Measurements from ENCODE around the gene ABHD4. TPM values are rescaled to one million over a fixed set of nuclear protein-coding genes. Genes with fewer than 3 reads are reported as not detected.

The ABHD4 gene
- total and polyA plus RNA-seq, 10 of the 15 experiments (the other 5 are each of a cell fraction or from before 2014, with no cell fraction given), result 5.4 to 28.7 (median 10.8) TPM

DNA sequence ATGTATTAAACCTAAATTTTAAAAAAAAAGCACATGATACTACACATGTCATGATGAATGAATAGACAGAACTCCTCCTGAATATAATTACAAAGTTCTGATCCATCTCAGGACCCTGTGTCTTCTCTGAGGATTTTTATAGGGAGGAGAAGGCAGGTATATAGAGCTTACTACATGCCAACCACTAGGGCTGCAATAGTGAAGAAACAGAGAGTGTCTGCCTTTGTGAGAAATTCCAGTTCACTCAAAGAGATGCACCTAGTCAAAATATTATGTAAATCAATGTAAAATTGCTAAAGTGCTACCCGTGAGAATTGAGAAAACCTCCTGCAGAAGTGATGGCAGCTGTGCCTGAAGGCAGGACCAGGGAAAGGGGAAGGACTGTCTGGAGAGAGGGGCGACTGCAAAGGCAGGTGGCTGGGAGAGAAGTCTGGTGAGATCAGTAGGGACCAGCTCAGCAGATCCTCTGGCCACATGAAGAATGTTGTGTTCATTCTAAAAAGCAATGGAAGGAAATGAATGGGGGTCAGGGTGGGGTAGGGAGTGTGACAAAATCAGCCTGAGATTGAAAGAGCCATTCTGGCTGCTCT is 15.1 kb downstream of the ABHD4 start:
- FAIRE-seq (no peak), ATAC-seq (no peak), DNase-seq (ENCODE audit: low read depth, low spot score) (no peak)
- H2AFZ ChIP-seq (ENCODE audit: control insufficient read depth, low read depth, low read length), result no peak overlapping the region
- H3K4me2 ChIP-seq (ENCODE audit: control insufficient read depth, insufficient read depth), result no peak overlapping the region
- WGBS (ENCODE audit: insufficient coverage, insufficient replicate concordance, low lambda C conversion rate, missing lambda C conversion rate), result 28% methylated on average over 2 of the region's 2 CpGs
- H3K9me3 ChIP-seq (replicated peaks; ENCODE audit: control insufficient read depth, insufficient read depth, low read length), result no peaks in the 10 kb centered on the region; the same call in 2 of the 3 replicates
- peaks cover 5% of the 10 kb centered on the region for H3K4me1 ChIP-seq (ENCODE audit: control insufficient read depth, insufficient read depth, low read length)
- in situ Hi-C loops (cut with MboI), result no loop called here
- RAD21 ChIA-PET (ENCODE audit: unreplicated experiment), result interaction anchor here (0.6 to 1.5 kb wide), 2 partner anchors 12 to 1634 kb away, joined by 3 read pairs; no protein-coding TSS in a partner anchor
- CTCF ChIA-PET, result interaction anchor here (1.0 to 1.3 kb wide), 2 partner anchors 42 to 391 kb away, joined by 3 read pairs; no protein-coding TSS in a partner anchor
- no peaks in the 10 kb centered on the region for H3K79me2 ChIP-seq (ENCODE audit: control insufficient read depth, insufficient read depth, low read length)
- BruUV-seq (replicated peaks), result no TSS peak
- SMC1A ChIA-PET (ENCODE audit: uncharacterized antibody, unreplicated experiment), result interaction anchor here (1.1 kb wide), 1 partner anchor 40 kb away, joined by 4 read pairs; no protein-coding TSS in a partner anchor
- H3K27ac ChIP-seq (ENCODE audit: control insufficient read depth, insufficient read depth), result no peak overlapping the region
- H3K9ac ChIP-seq (ENCODE audit: control insufficient read depth, insufficient read depth, low read length), result no peak overlapping the region
- H3K4me3 ChIP-seq, result no peak overlapping the region
- POLR2A ChIA-PET, result no interaction called here
- no peaks in the 10 kb centered on the region for H3K27me3 ChIP-seq (replicated peaks in 1 of 2; ENCODE audit: control insufficient read depth in 2 of 2, insufficient read depth in 2 of 2, low read length in 1 of 2)
- intact Hi-C loops (cut with micrococcal nuclease; ENCODE audit: unreplicated experiment), result no loop called here
- no peak for TF ChIP-seq BACH1 (IDR thresholded peaks at IDR 0.05; ENCODE audit: borderline replicate concordance)
- peaks cover 0 to 7% of the 10 kb centered on the region in 2 experiments; a peak in 2 of 4 replicates for H3K36me3 ChIP-seq (ENCODE audit: control insufficient read depth in 2 of 2, insufficient read depth in 2 of 2, low read length in 1 of 2)
- H4K20me1 ChIP-seq (ENCODE audit: control insufficient read depth, insufficient read depth), result no peaks in the 10 kb centered on the region

DNA sequence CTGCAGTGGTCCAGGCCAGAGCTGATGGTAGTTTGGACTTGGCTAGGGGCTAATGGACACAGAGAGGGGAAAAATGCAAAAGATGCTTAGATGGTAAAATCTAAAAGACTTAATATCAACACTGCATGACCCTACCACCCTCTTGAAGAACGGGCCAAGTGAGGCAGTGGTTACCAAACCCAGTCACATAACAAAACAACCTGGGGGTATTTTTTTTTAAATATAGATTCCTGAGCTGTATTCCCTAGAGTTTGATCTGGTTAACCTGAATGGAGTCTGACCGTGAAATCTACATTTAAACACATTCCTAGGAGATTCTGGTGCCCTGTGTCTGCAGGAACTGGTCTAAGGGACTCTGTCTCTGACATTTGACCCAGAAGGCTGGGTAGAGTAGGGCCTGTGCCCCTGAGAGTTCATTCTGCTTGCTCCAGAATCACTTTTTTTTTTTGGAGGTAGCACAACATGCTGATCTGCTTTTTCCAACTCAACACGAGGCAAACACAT is 15.7 kb downstream of the ABHD4 start:
- Histone ChIP-seq H3K4me1 (ENCODE audit: control insufficient read depth, insufficient read depth, low read length) (peaks cover 5% of the 10 kb centered on the region), H3K27me3 (replicated peaks in 1 of 2; ENCODE audit: control insufficient read depth in 2 of 2, insufficient read depth in 2 of 2, low read length in 1 of 2) (no peaks in the 10 kb centered on the region), H2AFZ (ENCODE audit: control insufficient read depth, low read depth, low read length) (no peak overlapping the region), H3K79me2 (ENCODE audit: control insufficient read depth, insufficient read depth, low read length) (no peaks in the 10 kb centered on the region), H3K4me3 (no peak overlapping the region), H3K9ac (ENCODE audit: control insufficient read depth, insufficient read depth, low read length) (no peak overlapping the region), H3K36me3 (ENCODE audit: control insufficient read depth in 2 of 2, insufficient read depth in 2 of 2, low read length in 1 of 2) (peaks cover 0 to 7% of the 10 kb centered on the region in 2 experiments; a peak in 2 of 4 replicates), H3K27ac (ENCODE audit: control insufficient read depth, insufficient read depth) (no peak overlapping the region), H4K20me1 (ENCODE audit: control insufficient read depth, insufficient read depth) (no peaks in the 10 kb centered on the region), H3K4me2 (ENCODE audit: control insufficient read depth, insufficient read depth) (no peak overlapping the region), H3K9me3 (replicated peaks; ENCODE audit: control insufficient read depth, insufficient read depth, low read length) (no peaks in the 10 kb centered on the region; the same call in 2 of the 3 replicates)
- POLR2A ChIA-PET, result interaction anchor here (0.6 kb wide), 1 partner anchor 24 kb away, joined by 5 read pairs; no protein-coding TSS in a partner anchor
- FAIRE-seq (no peak), ATAC-seq (no peak), DNase-seq (ENCODE audit: low read depth, low spot score) (no peak)
- CTCF ChIA-PET, result interaction anchor here (1.0 to 1.3 kb wide), 2 partner anchors 42 to 392 kb away, joined by 3 read pairs; no protein-coding TSS in a partner anchor
- in situ Hi-C loops (cut with MboI), result no loop called here
- RAD21 ChIA-PET (ENCODE audit: unreplicated experiment), result interaction anchor here (0.6 kb wide), 1 partner anchor 1633 kb away, joined by 3 read pairs; no protein-coding TSS in a partner anchor
- WGBS (ENCODE audit: insufficient coverage, insufficient replicate concordance, low lambda C conversion rate, missing lambda C conversion rate), result 58% methylated on average over 3 of the region's 3 CpGs
- no TSS peak for BruUV-seq (replicated peaks)
- SMC1A ChIA-PET (ENCODE audit: uncharacterized antibody, unreplicated experiment), result interaction anchor here (1.1 kb wide), 1 partner anchor 39 kb away, joined by 4 read pairs; no protein-coding TSS in a partner anchor
- intact Hi-C loops (cut with micrococcal nuclease; ENCODE audit: unreplicated experiment), result no loop called here
- TF ChIP-seq, protein P1, sequence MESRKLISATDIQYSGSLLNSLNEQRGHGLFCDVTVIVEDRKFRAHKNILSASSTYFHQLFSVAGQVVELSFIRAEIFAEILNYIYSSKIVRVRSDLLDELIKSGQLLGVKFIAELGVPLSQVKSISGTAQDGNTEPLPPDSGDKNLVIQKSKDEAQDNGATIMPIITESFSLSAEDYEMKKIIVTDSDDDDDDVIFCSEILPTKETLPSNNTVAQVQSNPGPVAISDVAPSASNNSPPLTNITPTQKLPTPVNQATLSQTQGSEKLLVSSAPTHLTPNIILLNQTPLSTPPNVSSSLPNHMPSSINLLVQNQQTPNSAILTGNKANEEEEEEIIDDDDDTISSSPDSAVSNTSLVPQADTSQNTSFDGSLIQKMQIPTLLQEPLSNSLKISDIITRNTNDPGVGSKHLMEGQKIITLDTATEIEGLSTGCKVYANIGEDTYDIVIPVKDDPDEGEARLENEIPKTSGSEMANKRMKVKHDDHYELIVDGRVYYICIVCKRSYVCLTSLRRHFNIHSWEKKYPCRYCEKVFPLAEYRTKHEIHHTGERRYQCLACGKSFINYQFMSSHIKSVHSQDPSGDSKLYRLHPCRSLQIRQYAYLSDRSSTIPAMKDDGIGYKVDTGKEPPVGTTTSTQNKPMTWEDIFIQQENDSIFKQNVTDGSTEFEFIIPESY (IDR thresholded peaks at IDR 0.05), result no peak
- TF ChIP-seq TAF1 (IDR thresholded peaks at IDR 0.05; ENCODE audit: borderline replicate concordance, low read depth, low read length) (no peak), YBX1 (IDR thresholded peaks at IDR 0.05) (no peak), CBX5 (IDR thresholded peaks at IDR 0.05; ENCODE audit: low read depth) (no peak), PAX8 (IDR thresholded peaks at IDR 0.05) (no peak), NR2C2 (IDR thresholded peaks at IDR 0.05; ENCODE audit: borderline replicate concordance, control insufficient read depth, insufficient read length, low read depth) (no peak), BRCA1 (IDR thresholded peaks at IDR 0.05; ENCODE audit: low read depth, low read length) (no peak)
- TF ChIP-seq, protein P2, sequence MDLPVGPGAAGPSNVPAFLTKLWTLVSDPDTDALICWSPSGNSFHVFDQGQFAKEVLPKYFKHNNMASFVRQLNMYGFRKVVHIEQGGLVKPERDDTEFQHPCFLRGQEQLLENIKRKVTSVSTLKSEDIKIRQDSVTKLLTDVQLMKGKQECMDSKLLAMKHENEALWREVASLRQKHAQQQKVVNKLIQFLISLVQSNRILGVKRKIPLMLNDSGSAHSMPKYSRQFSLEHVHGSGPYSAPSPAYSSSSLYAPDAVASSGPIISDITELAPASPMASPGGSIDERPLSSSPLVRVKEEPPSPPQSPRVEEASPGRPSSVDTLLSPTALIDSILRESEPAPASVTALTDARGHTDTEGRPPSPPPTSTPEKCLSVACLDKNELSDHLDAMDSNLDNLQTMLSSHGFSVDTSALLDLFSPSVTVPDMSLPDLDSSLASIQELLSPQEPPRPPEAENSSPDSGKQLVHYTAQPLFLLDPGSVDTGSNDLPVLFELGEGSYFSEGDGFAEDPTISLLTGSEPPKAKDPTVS (IDR thresholded peaks at IDR 0.05; ENCODE audit: low read depth, low read length), result no peak
- TF ChIP-seq, protein P3, sequence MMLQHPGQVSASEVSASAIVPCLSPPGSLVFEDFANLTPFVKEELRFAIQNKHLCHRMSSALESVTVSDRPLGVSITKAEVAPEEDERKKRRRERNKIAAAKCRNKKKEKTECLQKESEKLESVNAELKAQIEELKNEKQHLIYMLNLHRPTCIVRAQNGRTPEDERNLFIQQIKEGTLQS (IDR thresholded peaks at IDR 0.05; ENCODE audit: borderline replicate concordance, extremely low read depth, low read depth, low read length), result no peak
